PFSK-1 (cell line): ENCODE results near the gene RAB3C.

Source experiments
- POLR2AphosphoS5 ChIP-seq: IDR thresholded peaks from 2 replicates; pipeline ENCODE4 v1.6.1; 2012; ENCODE audit warnings: low read depth, mild to moderate bottlenecking, control low read depth, low read length, moderate library complexity
- SIN3A ChIP-seq: IDR thresholded peaks from 2 replicates; pipeline ENCODE4 v1.6.1; 2012; ENCODE audit warnings: mild to moderate bottlenecking, low read length, moderate library complexity, borderline replicate concordance; ENCODE audit not compliant: insufficient read depth
- TAF1 ChIP-seq: IDR thresholded peaks from 2 replicates; pipeline ENCODE4 v1.6.1; 2012; ENCODE audit warnings: low read length, control low read depth, borderline replicate concordance; ENCODE audit not compliant: insufficient read depth
- TF ChIP-seq, protein P1 (sequence below), 2 experiments: IDR thresholded peaks; 2 replicates each; pipeline versions ENCODE4 v1.6.1 to v1.8.0; 2011 to 2012; ENCODE audit warnings: low read depth in 2 of 2, low read length in 2 of 2, control low read depth in 1 of 2, inconsistent platforms in 1 of 2, mild to moderate bottlenecking in 1 of 2, moderate library complexity in 1 of 2; ENCODE audit not compliant: insufficient read depth in 1 of 2

DNA sequence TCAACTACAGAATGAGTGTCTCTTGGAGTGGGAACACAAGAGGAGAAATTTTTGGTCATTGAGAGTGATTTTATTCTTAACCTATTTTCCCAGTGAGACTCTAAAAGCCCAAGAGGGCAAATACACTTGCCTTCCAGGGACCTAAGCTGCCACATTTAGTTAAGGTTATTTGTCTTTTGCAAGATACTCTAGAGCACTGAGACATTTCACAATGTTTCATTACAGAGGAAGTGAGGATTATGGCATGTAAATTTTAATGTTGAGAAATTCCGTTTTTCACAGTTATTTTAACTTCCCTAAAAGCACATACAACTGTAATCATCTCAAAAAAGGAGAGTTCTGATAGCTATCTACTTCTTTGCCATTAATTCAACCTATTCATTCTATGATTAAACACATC is 38.7 kb upstream of the RAB3C start:
- TF ChIP-seq TAF1: no peak
- no peak for TF ChIP-seq POLR2AphosphoS5
- no peak for TF ChIP-seq SIN3A
- TF ChIP-seq, protein P1, sequence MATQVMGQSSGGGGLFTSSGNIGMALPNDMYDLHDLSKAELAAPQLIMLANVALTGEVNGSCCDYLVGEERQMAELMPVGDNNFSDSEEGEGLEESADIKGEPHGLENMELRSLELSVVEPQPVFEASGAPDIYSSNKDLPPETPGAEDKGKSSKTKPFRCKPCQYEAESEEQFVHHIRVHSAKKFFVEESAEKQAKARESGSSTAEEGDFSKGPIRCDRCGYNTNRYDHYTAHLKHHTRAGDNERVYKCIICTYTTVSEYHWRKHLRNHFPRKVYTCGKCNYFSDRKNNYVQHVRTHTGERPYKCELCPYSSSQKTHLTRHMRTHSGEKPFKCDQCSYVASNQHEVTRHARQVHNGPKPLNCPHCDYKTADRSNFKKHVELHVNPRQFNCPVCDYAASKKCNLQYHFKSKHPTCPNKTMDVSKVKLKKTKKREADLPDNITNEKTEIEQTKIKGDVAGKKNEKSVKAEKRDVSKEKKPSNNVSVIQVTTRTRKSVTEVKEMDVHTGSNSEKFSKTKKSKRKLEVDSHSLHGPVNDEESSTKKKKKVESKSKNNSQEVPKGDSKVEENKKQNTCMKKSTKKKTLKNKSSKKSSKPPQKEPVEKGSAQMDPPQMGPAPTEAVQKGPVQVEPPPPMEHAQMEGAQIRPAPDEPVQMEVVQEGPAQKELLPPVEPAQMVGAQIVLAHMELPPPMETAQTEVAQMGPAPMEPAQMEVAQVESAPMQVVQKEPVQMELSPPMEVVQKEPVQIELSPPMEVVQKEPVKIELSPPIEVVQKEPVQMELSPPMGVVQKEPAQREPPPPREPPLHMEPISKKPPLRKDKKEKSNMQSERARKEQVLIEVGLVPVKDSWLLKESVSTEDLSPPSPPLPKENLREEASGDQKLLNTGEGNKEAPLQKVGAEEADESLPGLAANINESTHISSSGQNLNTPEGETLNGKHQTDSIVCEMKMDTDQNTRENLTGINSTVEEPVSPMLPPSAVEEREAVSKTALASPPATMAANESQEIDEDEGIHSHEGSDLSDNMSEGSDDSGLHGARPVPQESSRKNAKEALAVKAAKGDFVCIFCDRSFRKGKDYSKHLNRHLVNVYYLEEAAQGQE (IDR thresholded peaks at IDR 0.05; ENCODE audit: insufficient read depth in 1 of 2, low read depth in 2 of 2, low read length in 2 of 2): no peak
